Astrocyte of the spinal cord (primary cell): ENCODE results near the gene SFI1.

Experiments used
- DNase-seq: peaks from one replicate; pipeline ENCODE4 v3.0.0; 2011; ENCODE audit warnings: low read depth, low spot score
- H3K4me3 ChIP-seq: 2 replicates; pipeline ENCODE4 v1.5.1; 2011; ENCODE audit warnings: low read depth, mild to moderate bottlenecking, low read length, moderate library complexity
- in situ Hi-C: cut with HindIII; loops from 2 replicates; pipeline ENCODE4 v1.10.0; 2017; ENCODE audit warnings: low sequenced_read_pairs
- TF ChIP-seq, protein P1 (sequence below): IDR thresholded peaks from 2 replicates; pipeline ENCODE4 v1.5.1; 2012; ENCODE audit warnings: low read depth, mild to moderate bottlenecking, low read length, inconsistent platforms

SFI1 gene

DNA sequence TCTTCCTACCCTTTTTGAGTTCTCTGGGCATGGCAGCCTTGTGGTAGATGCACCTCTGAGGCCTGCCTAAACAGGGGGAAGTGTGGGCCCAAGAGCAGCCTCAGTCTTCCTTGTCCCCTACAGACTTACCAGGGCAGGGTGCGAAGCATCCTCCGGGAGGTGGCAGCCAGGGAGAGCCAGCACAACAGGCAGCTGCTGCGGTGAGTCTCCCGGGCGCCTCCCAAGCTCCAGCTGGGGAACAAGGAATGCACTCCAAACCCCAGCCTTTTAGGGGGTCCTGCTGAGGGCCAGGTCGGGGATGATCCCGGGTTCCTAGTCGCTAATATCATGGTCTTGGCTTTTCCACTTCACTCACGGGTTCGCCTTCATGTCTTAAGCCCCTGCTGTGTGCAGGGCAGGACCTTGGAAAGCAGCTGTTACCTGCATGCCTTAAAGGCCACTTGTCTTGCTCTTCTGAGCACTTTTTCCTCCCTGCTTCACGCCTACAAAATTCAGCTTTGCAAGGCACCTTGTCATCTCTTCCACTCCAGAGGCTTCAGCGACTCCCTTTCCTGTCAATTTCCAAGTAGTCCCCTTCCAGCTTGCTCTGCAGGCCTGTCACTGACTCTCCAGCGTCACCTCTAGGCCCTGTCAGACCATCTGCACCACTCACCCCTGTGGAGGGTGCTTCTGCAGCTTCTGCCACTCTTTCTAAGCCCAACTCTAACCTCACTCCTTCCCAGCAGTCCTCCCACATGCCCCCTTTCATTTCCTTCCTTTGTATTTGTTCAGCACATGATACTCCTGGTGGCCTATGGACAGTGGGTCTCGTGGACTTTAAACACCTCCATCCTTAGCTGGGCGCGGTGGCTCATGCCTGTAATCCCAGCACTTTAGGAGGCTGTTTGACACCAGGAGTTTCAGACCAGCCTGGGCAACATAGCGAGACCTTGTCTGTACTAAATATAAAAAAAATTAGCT lies 108.7 kb downstream of the SFI1 start:
- TF ChIP-seq, protein P1, sequence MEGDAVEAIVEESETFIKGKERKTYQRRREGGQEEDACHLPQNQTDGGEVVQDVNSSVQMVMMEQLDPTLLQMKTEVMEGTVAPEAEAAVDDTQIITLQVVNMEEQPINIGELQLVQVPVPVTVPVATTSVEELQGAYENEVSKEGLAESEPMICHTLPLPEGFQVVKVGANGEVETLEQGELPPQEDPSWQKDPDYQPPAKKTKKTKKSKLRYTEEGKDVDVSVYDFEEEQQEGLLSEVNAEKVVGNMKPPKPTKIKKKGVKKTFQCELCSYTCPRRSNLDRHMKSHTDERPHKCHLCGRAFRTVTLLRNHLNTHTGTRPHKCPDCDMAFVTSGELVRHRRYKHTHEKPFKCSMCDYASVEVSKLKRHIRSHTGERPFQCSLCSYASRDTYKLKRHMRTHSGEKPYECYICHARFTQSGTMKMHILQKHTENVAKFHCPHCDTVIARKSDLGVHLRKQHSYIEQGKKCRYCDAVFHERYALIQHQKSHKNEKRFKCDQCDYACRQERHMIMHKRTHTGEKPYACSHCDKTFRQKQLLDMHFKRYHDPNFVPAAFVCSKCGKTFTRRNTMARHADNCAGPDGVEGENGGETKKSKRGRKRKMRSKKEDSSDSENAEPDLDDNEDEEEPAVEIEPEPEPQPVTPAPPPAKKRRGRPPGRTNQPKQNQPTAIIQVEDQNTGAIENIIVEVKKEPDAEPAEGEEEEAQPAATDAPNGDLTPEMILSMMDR = no peak
- DNase-seq = no peak
- H3K4me3 ChIP-seq = no peak overlapping the region
- in situ Hi-C loops = no loop called here

DNA sequence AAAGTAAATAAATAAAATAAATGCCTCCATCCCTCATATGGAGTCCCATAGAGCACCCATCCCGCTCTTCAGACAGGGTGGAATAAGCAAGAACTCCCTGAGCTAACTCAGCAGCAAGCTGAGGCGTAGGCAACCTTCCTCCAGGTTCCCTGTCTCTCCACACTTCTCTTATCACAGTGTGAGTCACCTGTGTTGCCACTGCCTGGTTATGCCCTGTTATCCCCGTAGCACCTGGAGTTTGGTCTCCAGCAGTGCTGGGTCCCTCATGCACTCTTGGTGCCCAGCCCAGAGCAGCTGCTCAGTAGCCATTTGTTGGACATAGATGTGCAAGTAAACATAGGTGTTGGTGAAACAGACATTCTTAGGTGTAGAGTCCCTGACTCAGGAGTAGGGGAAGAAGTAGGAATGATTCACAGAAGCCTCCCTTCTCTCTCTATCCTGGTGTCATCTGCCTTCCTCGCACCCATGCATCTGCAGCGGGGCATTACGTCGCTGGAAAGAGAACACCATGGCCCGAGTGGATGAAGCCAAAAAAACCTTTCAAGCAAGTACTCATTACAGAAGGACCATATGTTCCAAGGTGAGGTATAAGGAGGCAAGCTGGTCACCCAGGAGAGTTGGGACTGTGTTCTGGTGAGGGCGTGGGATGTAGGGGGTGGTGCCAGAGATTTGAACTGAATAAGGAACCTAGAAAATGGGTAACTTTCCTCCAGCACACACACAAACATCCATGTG lies 109.7 kb downstream of the SFI1 start:
- in situ Hi-C loops = no loop called here
- TF ChIP-seq, protein P1 = no peak
- H3K4me3 ChIP-seq = no peak overlapping the region
- no peak for DNase-seq

DNA sequence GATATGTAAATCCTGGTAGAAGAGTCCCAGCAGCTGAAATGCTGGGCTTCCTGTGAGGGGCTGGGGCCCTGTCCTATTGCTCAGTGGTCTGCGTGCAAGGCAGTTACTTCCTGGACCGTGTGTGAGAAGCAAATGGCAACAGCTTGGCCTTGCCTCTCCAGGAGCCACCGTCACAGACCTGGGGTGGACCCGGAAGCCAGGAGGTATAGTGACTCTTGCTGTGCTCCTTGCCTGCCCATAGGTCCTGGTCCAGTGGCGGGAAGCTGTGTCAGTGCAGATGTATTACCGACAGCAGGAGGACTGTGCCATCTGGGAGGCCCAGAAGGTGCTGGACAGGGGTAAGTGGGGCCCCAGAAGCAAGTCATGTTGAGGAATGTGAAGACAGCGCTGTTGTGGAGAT lies 111.4 kb downstream of the SFI1 start:
- TF ChIP-seq, protein P1 = no peak
- no peak for DNase-seq
- in situ Hi-C loops = no loop called here
- no peak overlapping the region for H3K4me3 ChIP-seq

DNA sequence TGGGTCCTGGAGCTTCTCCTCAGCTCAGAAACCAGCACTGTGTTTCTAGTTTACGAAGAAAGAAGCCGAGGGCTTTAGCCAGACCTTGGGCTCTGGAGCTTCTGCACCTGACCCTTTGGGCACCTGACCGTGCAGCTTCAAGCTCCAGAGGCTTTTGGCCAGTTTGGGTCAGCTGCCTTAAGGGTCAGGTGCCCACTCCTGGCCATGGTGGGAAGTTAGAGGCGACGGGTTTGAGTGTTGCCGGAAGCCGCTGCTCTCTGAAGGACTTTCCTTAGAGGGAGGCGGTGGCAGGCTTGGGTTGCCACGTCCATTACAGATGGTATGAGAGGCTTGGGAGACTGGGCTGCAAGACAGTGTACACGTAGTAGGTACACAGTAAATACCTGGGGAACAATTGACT lies 113.4 kb downstream of the SFI1 start:
- TF ChIP-seq, protein P1 = no peak
- no peak overlapping the region for H3K4me3 ChIP-seq
- DNase-seq = no peak
- in situ Hi-C loops = no loop called here

DNA sequence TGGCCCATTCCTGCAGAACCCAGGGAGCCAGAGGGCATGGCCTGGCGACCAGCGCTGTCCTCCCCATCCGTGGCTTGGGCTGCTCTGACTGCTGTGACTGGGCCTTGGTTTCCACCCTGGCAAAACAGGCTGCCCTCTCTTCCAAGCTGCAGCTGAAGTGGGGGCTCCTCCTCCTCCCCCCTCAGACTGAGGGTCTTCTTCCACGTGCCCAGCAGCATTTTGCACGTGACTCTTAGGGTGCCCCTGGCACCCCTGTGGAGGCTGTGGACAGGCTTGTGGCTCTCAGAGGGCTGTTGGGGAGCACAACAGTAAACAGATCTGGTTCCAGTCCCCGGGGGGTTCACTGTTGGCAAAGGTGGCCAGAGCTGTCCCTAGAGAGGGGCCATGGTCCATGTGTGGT lies 114.3 kb downstream of the SFI1 start:
- in situ Hi-C loops = no loop called here
- TF ChIP-seq, protein P1 = no peak

DNA sequence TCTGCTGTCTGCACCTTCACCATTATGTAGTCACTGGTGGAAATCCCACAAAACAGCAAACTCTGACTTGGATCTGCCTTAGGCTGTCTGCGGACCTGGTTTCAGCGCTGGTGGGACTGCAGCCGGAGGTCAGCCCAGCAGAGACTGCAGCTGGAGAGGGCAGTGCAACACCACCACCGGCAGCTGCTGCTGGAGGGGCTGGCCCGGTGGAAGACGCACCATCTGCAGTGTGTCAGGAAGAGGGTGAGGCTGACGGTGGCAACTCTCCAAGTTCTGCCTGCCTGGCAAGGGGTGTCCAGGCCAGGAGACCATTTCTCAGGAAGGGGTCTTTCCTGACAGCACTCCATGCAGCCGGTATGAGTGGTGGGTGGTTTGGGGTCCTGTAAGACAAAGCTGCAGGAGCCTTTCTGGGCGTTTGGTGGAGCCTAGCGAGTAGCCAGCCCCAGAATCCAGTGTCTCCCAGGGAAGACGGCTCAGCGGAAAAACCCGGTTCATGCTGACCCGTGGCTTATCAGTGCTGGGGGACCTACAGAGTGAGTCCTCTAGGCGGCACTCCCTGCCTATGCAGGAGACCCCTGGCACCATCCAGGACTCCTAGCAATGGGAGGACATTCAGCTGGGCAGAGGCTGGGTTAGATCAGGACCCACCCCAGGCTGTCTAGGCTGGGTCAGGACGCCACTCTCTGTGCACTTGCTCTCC lies 114.9 kb downstream of the SFI1 start:
- in situ Hi-C loops = no loop called here
- TF ChIP-seq, protein P1 = no peak
- H3K4me3 ChIP-seq = no peak overlapping the region
- no peak for DNase-seq

More for the DNA sequence above, 114.3 kb downstream of the SFI1 start:
- H3K4me3 ChIP-seq = no peak overlapping the region
- no peak for DNase-seq
